H1 (cell line): ENCODE data around the gene THBD. TPM values are rescaled to one million over a fixed set of nuclear protein-coding genes. Genes with fewer than 3 reads are reported as not detected.

Experiments
- RNF2 ChIP-seq: fragments of 200-900, 300-1000 bp; sonication (generic); IDR thresholded peaks from 2 replicates; pipeline ENCODE4 v1.7.1; 2016; ENCODE audit warnings: borderline replicate concordance, low read depth, mild to moderate bottlenecking, antibody characterized with exemption, low read length; ENCODE audit not compliant: poor library complexity, severe bottlenecking; ENCODE audit errors: missing control alignments
- polyA plus RNA-seq, 7 experiments: library from polyadenylated mRNA; depleted of rRNA in 3 of 7; stranded (reverse) in 5 of 7; unstranded in 2 of 7; fragments of >200 nt in 5 of 7; fragments of 200-250 nt in 2 of 7; gene quantifications; 1 replicate in 5 of 7; 2 replicates in 1 of 7; 4 replicates in 1 of 7; pipeline versions ENCODE4 v1.2.1 to v1.2.3, GENCODE V29; 2011 to 2013; ENCODE audit warnings: missing spikeins in 2 of 7, mixed read lengths in 2 of 7
- total RNA-seq: library from RNA; stranded (reverse); fragmentation: NEBNext Ultra II Directional; extraction: Animal tissue kit (Norgen Biotek cat#: 25700); gene quantifications from 2 replicates; pipeline ENCODE4 v1.2.1, GENCODE V29; 2021

THBD gene
- total and polyA plus RNA-seq, 2 of the 8 experiments (the other 6 are each of a cell fraction or from before 2014, with no cell fraction given): 0.21 to 0.43 TPM

DNA sequence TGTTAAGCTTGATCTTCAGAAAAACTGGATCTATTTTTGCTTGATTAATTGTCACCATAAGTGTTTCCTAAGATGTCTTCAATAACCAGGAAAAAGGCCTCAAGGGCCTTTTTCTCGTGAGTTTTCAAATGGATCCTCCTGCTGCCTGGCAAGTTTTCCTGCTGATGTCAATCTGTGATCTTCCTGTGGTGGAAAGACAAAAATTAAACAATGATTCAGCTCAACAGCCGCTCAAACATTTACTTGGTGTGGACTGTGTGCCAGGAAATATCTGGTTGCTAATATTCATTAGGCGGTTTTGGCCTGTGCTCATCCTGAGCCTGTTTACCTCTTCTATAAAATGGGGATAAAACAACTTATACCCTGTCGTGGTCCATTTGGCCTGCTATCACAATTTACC is 49.7 kb downstream of the THBD start (continued):
- no peak for TF ChIP-seq RNF2
